HEK293 (cell line): ENCODE results near the gene TMEM132A.

ENCODE experiments used
- ATF2 ChIP-seq: fragments of 450-650 bp; formaldehyde crosslinking; IDR thresholded peaks from 2 replicates; pipeline ENCODE4 v1.5.1; 2016; ENCODE audit warnings: missing biosample characterization, missing genetic modification characterization, low read depth
- CTCF ChIP-seq: fragments of 450-650 bp; formaldehyde crosslinking; IDR thresholded peaks from 2 replicates; pipeline ENCODE4 v1.5.1; 2016; ENCODE audit warnings: missing biosample characterization, missing genetic modification characterization
- HOXD13 ChIP-seq: sonication (generic); formaldehyde crosslinking; IDR thresholded peaks from 2 replicates; pipeline ENCODE4 v1.8.0; 2022; ENCODE audit warnings: missing genetic modification reagents, borderline replicate concordance
- KLF10 ChIP-seq: fragments of 450-650 bp; IDR thresholded peaks from 2 replicates; pipeline ENCODE4 v1.5.1; 2018; ENCODE audit warnings: missing biosample characterization, mild to moderate bottlenecking, missing genetic modification characterization
- REST ChIP-seq: fragments of 450-650 bp; formaldehyde crosslinking; IDR thresholded peaks from 2 replicates; pipeline ENCODE4 v1.5.1; 2016; ENCODE audit warnings: missing biosample characterization, missing genetic modification characterization
- SP2 ChIP-seq: fragments of 450-650 bp; formaldehyde crosslinking; IDR thresholded peaks from 2 replicates; pipeline ENCODE4 v1.5.1; 2016; ENCODE audit warnings: missing biosample characterization, missing genetic modification characterization
- ZBTB11 ChIP-seq: fragments of 450-650 bp; formaldehyde crosslinking; conservative IDR thresholded peaks from 2 replicates; pipeline ENCODE4 v1.5.1; 2016; ENCODE audit warnings: low read depth, missing biosample characterization, missing genetic modification characterization
- ZBTB8A ChIP-seq: fragments of 450-650 bp; formaldehyde crosslinking; IDR thresholded peaks from 2 replicates; pipeline ENCODE4 v1.5.1; 2016; ENCODE audit warnings: missing biosample characterization, missing genetic modification characterization
- ZNF16 ChIP-seq: fragments of 450-650 bp; formaldehyde crosslinking; IDR thresholded peaks from 2 replicates; pipeline ENCODE4 v1.5.1; 2016; ENCODE audit warnings: low read depth, missing biosample characterization, missing genetic modification characterization
- ZNF23 ChIP-seq: fragments of 450-650 bp; formaldehyde crosslinking; IDR thresholded peaks from 2 replicates; pipeline ENCODE4 v1.5.1; 2016; ENCODE audit warnings: missing biosample characterization, missing genetic modification characterization, borderline replicate concordance
- ZSCAN18 ChIP-seq: fragments of 450-650 bp; formaldehyde crosslinking; IDR thresholded peaks from 2 replicates; pipeline ENCODE4 v1.5.1; 2016; ENCODE audit warnings: missing biosample characterization, missing genetic modification characterization

GRCh38 chr11:60887556-60887955, 36.7 kb upstream of the TMEM132A start:
- TF ChIP-seq CTCF (0 out of 2 replicates have a peak, but pooled peaks have one; percentile 8), REST (tag by site-specific recombination) (no peak), ZBTB11 (tag by site-specific recombination) (no peak), ZNF16 (tag by site-specific recombination) (no peak), ZBTB8A (tag by site-specific recombination) (no peak), KLF10 (tag by site-specific recombination) (no peak), ATF2 (no peak), ZSCAN18 (tag by site-specific recombination) (no peak), ZNF23 (tag by site-specific recombination) (no peak), SP2 (tag by site-specific recombination) (no peak), HOXD13 (CRISPR knock-in tag) (no peak)
